Uterus (tissue), 4 donors: ENCODE measurements around the gene FBN1. TPM values are rescaled to one million over a fixed set of nuclear protein-coding genes. Genes with fewer than 3 reads are reported as not detected.
A peak's percentile ranks its signal among the peaks of the same experiment; 100 is the strongest.

Experiments
- DNase-seq, 2 donors: peaks; one replicate each; pipeline ENCODE4 v3.0.0-alpha.2; 2019 to 2020
- H3K27ac ChIP-seq, 2 donors: fragments of 200-600 bp; sonication (generic); 1 replicate in 1 of 2; 2 replicates in 1 of 2; pipeline ENCODE4 v1.5.1; 2016 to 2018
- H3K27me3 ChIP-seq, 2 donors: fragments of 200-600 bp; sonication (generic); one replicate each; pipeline ENCODE4 v1.5.1; 2018 to 2019; ENCODE audit warnings: control low read depth in 1 of 2
- H3K36me3 ChIP-seq, 2 donors: fragments of 200-600 bp; sonication (generic); one replicate each; pipeline ENCODE4 v1.5.1; 2019; ENCODE audit warnings: control low read depth in 1 of 2
- H3K4me1 ChIP-seq, 2 donors: fragments of 200-600 bp; sonication (generic); one replicate each; pipeline ENCODE4 v1.5.1; 2018 to 2019; ENCODE audit warnings: control low read depth in 1 of 2
- H3K4me3 ChIP-seq, 2 donors: fragments of 200-600 bp; sonication (generic); 1 replicate in 1 of 2; 2 replicates in 1 of 2; pipeline ENCODE4 v1.5.1; 2018 to 2019; ENCODE audit warnings: mild to moderate bottlenecking in 1 of 2
- H3K9me3 ChIP-seq, 2 donors: fragments of 200-600 bp; sonication (generic); one replicate each; pipeline ENCODE4 v1.5.1; 2019; ENCODE audit warnings: control low read depth in 1 of 2
- POLR2A ChIP-seq, 2 donors: fragments of 450-650 bp; IDR thresholded peaks; one replicate each; pipeline ENCODE4 v1.6.1; 2016; ENCODE audit warnings: antibody characterized with exemption in 2 of 2, mild to moderate bottlenecking in 1 of 2, moderate library complexity in 1 of 2
- intact Hi-C: fragments of 100-400 bp; cut with DNase I; formaldehyde crosslinking; loops from one replicate; pipeline ENCODE4 v1.15.1; 2023; ENCODE audit warnings: low total_unique reads
- total RNA-seq, 4 donors: library from RNA; depleted of rRNA in 3 of 4; stranded (reverse); fragments of >200 nt in 3 of 4; gene quantifications; one replicate each; pipeline versions ENCODE4 v1.1.0 to v1.2.4, GENCODE V29; 2014 to 2023
- TF ChIP-seq, protein P1 (sequence below), 4 experiments: fragments of 200-600 bp in 2 of 4; fragments of 450-650 bp in 2 of 4; sonication (generic) in 2 of 4; IDR thresholded peaks; one replicate each; pipeline ENCODE4 v1.5.1; 2016 to 2019; ENCODE audit warnings: antibody characterized with exemption in 4 of 4, mild to moderate bottlenecking in 2 of 4, moderate library complexity in 1 of 4
- donor health status: DM: yes; HTN: yes; CAD: no.

The FBN1 gene
- total RNA-seq, 4 donors from 2014 or later: 76.3 to 584 (median 95.8) TPM

DNA sequence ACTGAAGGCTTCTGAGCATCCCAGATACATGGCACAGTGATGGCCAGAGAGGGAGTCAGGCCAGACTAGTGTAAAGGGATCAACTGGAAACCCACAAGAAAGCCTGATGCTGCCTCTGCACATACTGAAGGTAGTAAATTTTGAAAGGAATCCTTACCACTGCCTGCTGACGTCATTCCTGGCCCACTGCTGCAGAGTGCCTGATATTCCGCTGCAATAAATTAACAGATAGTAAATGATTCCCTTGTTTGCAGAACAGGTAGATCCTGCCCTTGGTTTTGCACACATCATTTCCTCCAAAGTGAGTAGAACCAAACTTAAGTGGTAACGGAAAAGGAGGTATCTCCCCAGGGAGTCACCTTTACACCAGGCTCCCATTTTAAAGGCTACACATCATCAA is 146.7 kb downstream of the FBN1 start:
- intact Hi-C loops: no loop called here

DNA sequence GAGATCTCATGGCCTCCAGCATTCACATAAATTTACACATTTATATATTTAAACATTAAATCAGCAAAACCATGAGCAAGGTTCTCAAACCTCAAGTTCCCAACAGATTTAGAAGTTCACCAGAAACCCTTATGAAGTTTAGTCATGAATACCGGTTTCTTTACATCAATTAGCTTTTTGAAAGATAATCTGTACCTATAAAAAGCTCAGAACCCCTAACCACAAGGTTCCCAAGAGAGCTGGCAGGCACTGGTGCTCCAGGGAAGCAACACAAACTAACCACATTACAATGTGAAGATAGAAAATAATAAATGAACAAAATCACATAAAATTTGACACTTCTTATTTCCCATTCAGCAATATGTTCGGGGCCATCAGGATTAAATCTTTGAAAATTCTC is 150.9 kb downstream of the FBN1 start:
- peak overlapping the region; percentile 64 to 72 for H3K27ac ChIP-seq
- intact Hi-C loops: no loop called here

More for the DNA sequence above, 146.7 kb downstream of the FBN1 start:
- Histone ChIP-seq H3K4me3 (no peak overlapping the region), H3K4me1 (peaks cover 0 to 7% of the 10 kb centered on the region in 2 donors), H3K36me3 (no peaks in the 10 kb centered on the region), H3K27ac (peak overlapping the region in 1 of 2 donors; percentile 23), H3K9me3 (no peaks in the 10 kb centered on the region), H3K27me3 (no peaks in the 10 kb centered on the region)
- TF ChIP-seq, protein P1, sequence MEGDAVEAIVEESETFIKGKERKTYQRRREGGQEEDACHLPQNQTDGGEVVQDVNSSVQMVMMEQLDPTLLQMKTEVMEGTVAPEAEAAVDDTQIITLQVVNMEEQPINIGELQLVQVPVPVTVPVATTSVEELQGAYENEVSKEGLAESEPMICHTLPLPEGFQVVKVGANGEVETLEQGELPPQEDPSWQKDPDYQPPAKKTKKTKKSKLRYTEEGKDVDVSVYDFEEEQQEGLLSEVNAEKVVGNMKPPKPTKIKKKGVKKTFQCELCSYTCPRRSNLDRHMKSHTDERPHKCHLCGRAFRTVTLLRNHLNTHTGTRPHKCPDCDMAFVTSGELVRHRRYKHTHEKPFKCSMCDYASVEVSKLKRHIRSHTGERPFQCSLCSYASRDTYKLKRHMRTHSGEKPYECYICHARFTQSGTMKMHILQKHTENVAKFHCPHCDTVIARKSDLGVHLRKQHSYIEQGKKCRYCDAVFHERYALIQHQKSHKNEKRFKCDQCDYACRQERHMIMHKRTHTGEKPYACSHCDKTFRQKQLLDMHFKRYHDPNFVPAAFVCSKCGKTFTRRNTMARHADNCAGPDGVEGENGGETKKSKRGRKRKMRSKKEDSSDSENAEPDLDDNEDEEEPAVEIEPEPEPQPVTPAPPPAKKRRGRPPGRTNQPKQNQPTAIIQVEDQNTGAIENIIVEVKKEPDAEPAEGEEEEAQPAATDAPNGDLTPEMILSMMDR (IDR thresholded peaks at IDR 0.05): no peak
- TF ChIP-seq POLR2A (IDR thresholded peaks at IDR 0.05): no peak
- no peak for DNase-seq

DNA sequence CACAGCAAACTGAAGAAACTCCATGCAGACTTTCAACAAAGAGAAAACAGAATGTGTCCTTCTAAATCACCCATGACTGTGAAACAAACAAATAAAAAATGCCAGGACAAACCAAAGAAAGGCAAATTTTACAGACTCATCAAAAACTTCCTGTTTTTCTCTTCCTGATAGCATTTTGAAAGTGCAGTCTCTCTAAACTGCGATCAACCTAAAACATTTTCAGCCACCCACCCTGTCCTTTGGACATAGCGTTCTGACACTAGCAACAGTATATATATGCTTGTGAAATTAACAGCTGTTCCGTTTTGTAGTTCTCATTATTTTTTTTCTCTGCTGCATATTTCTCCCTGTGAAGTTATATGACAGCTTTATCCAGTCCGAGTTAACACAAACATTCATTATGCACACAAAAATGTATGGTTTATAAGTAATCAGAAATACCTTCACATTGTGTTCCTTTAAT is 151.7 kb downstream of the FBN1 start:
- H3K27me3 ChIP-seq: no peaks in the 10 kb centered on the region
- no peaks in the 10 kb centered on the region for H3K9me3 ChIP-seq
- no peak overlapping the region for H3K4me3 ChIP-seq
- TF ChIP-seq, protein P1 (IDR thresholded peaks at IDR 0.05): no peak
- TF ChIP-seq POLR2A (IDR thresholded peaks at IDR 0.05): no peak
- H3K27ac ChIP-seq: peak overlapping the region; percentile 64 to 72
- no peaks in the 10 kb centered on the region for H3K36me3 ChIP-seq
- peaks cover 0 to 7% of the 10 kb centered on the region in 2 donors for H3K4me1 ChIP-seq
- intact Hi-C loops: no loop called here
- no peak for DNase-seq

More for the DNA sequence above, 150.9 kb downstream of the FBN1 start:
- Histone ChIP-seq H3K4me1 (peaks cover 0 to 7% of the 10 kb centered on the region in 2 donors), H3K27me3 (no peaks in the 10 kb centered on the region), H3K4me3 (no peak overlapping the region), H3K9me3 (no peaks in the 10 kb centered on the region), H3K36me3 (no peaks in the 10 kb centered on the region)
- no peak for DNase-seq
- TF ChIP-seq, protein P1 (IDR thresholded peaks at IDR 0.05): no peak
- TF ChIP-seq POLR2A (IDR thresholded peaks at IDR 0.05): no peak

DNA sequence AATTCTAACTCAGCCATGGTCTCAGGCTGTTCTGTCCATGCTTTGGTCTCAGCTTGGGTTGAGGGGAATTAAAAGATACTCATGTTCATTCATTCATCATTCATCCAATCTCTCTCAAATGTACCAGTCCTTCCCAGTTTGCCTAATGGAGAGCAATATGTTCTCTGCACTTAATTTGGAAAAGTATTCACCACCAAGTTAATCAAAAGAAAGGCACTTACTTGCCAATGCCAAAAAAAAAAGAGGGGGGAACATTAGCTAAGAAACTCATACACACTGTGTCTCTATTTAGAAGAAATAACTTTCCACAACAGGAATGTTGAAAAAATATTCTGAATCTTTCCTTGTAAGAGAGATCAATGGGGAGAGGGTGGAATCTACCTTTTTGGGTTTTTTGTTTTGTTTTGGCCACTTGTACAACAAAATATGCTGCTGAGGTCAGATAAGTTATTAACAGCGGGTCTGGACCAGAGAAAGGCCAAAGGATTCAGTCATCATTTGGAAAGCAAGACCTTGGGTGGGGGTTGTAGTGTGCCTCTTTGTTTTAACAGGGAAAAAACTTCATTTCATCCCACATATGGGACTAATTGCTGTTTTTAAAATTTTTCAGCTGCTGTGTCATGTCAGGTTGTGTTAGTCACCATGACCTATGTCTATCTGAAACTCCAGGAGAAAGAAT is 152.3 kb downstream of the FBN1 start:
- intact Hi-C loops: no loop called here
- Histone ChIP-seq H3K9me3 (no peaks in the 10 kb centered on the region), H3K27me3 (no peaks in the 10 kb centered on the region), H3K4me1 (peaks cover 0 to 7% of the 10 kb centered on the region in 2 donors), H3K4me3 (no peak overlapping the region), H3K27ac (peak overlapping the region; percentile 64 to 72), H3K36me3 (no peaks in the 10 kb centered on the region)
- no peak for TF ChIP-seq POLR2A (IDR thresholded peaks at IDR 0.05)
- TF ChIP-seq, protein P1 (IDR thresholded peaks at IDR 0.05): no peak
- DNase-seq: peak; percentile 42 to 64

DNA sequence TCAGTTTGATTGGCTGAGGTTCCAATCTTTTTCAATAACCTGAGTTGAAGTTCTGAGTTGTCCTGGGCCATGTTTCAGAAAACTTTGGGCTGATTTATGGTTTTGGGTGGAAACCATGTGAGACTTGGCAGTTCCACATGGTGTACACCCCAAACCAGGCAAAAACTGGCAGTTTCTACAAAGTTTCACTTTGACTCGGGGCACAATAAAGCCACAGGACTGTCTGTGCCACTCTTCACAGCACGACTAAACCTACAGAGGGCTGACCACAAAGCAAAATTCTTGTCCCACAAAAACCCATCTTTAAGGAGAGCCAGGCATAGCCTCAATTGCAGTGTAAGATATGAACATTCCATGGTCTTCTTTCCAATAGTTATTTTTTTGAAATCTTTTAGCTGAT is 159.3 kb downstream of the FBN1 start:
- no peak for DNase-seq
- no peak for TF ChIP-seq POLR2A (IDR thresholded peaks at IDR 0.05)
- TF ChIP-seq, protein P1 (IDR thresholded peaks at IDR 0.05): no peak
- H3K4me3 ChIP-seq: no peak overlapping the region
- H3K27me3 ChIP-seq: no peaks in the 10 kb centered on the region
- intact Hi-C loops: no loop called here
- H3K4me1 ChIP-seq: no peaks in the 10 kb centered on the region
- H3K9me3 ChIP-seq: no peaks in the 10 kb centered on the region
- H3K36me3 ChIP-seq: peaks cover 0 to under 1% of the 10 kb centered on the region in 2 donors
- no peak overlapping the region for H3K27ac ChIP-seq
